EL (cell line): ENCODE measurements around the gene NFAM1.

Source experiments
- DNase-seq: peaks from one replicate; pipeline ENCODE4 v3.0.0-alpha.2; 2016

NFAM1 gene

GRCh38 chr22:42414021-42414420, 18.2 kb downstream of the NFAM1 start:
- no peak for DNase-seq

- no peak for DNase-seq
Measured at GRCh38 chr22:42412744-42413333, 19.4 kb downstream of the NFAM1 start.

GRCh38 chr22:42410708-42411107, 21.5 kb downstream of the NFAM1 start:
- DNase-seq: no peak

- DNase-seq: no peak
Measured at GRCh38 chr22:42408810-42409529, 23.2 kb downstream of the NFAM1 start.

GRCh38 chr22:42408276-42408675, 23.9 kb downstream of the NFAM1 start:
- DNase-seq: no peak

GRCh38 chr22:42404266-42404665, 27.9 kb downstream of the NFAM1 start:
- DNase-seq: no peak

GRCh38 chr22:42401535-42402334, 30.5 kb downstream of the NFAM1 start:
- no peak for DNase-seq

GRCh38 chr22:42400811-42401534, 31.2 kb downstream of the NFAM1 start:
- no peak for DNase-seq

- no peak for DNase-seq
Measured at GRCh38 chr22:42399315-42400271, 32.6 kb downstream of the NFAM1 start.

- no peak for DNase-seq
Measured at GRCh38 chr22:42397332-42398249, 34.6 kb downstream of the NFAM1 start.

GRCh38 chr22:42396621-42397331, 35.4 kb downstream of the NFAM1 start:
- DNase-seq: no peak

GRCh38 chr22:42389143-42389542, 43.1 kb downstream of the NFAM1 start:
- DNase-seq: no peak

GRCh38 chr22:42388130-42388797, 43.9 kb downstream of the NFAM1 start:
- no peak for DNase-seq

- no peak for DNase-seq
Measured at GRCh38 chr22:42387631-42388030, 44.6 kb downstream of the NFAM1 start.

GRCh38 chr22:42385696-42386095, 46.5 kb downstream of the NFAM1 start:
- DNase-seq: no peak

GRCh38 chr22:42384506-42384905, 47.7 kb downstream of the NFAM1 start:
- DNase-seq: no peak

GRCh38 chr22:42383851-42384417, 48.3 kb downstream of the NFAM1 start:
- no peak for DNase-seq

- no peak for DNase-seq
Measured at GRCh38 chr22:42383287-42383686, 48.9 kb downstream of the NFAM1 start.
